ENCODE results near the gene ROBO1.
A peak's percentile ranks its signal among the peaks of the same experiment; 100 is the strongest.

The ROBO1 gene

GRCh38 chr3:78863306-78864203 is 904.2 kb downstream of the ROBO1 start:
- DNase-seq (ENCODE audit: low read depth, low spot score): no peak
- H3K4me3 ChIP-seq (ENCODE audit: low read depth, low read length): no peak overlapping the region
- in situ Hi-C loops (cut with HindIII; ENCODE audit: low sequenced_read_pairs): no loop called here
- no peak for TF ChIP-seq CTCF (IDR thresholded peaks at IDR 0.05; ENCODE audit: low read depth, low read length)

- no peak for TF ChIP-seq CTCF (IDR thresholded peaks at IDR 0.05; ENCODE audit: low read depth, low read length)
- DNase-seq (ENCODE audit: low read depth, low spot score): no peak
- no peak overlapping the region for H3K4me3 ChIP-seq (ENCODE audit: low read depth, low read length)
- in situ Hi-C loops (cut with HindIII; ENCODE audit: low sequenced_read_pairs): no loop called here
These were observed 906.6 kb downstream of the ROBO1 start for GRCh38 chr3:78861156-78861555.

- no peak overlapping the region for H3K4me3 ChIP-seq (ENCODE audit: low read depth, low read length)
- DNase-seq (ENCODE audit: low read depth, low spot score): no peak
- TF ChIP-seq CTCF (IDR thresholded peaks at IDR 0.05; ENCODE audit: low read depth, low read length): no peak
- in situ Hi-C loops (cut with HindIII; ENCODE audit: low sequenced_read_pairs): no loop called here
These were observed 907.2 kb downstream of the ROBO1 start for GRCh38 chr3:78860567-78860966.

DNA sequence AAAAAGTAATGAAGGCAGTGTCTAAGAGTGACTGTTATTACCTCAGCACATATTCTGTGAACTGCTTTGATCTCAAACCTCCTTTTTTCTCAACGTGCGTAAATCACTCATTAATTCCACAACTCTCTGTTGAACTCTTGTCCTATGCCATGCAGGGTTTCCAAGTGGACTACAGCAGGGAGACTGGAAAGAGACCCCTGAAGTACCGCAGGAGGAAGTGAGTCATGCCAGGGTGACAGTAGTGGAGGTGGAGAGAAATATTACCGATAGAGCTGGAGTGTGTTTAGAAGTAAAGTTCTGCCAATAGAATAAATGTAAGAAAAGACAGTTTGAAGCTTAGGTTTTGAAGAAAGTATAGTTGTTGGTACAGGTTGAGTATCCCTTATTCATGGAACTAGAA is 908.9 kb downstream of the ROBO1 start:
- in situ Hi-C loops (cut with HindIII; ENCODE audit: low sequenced_read_pairs): no loop called here
- DNase-seq (ENCODE audit: low read depth, low spot score): no peak
- no peak overlapping the region for H3K4me3 ChIP-seq (ENCODE audit: low read depth, low read length)
- no peak for TF ChIP-seq CTCF (IDR thresholded peaks at IDR 0.05; ENCODE audit: low read depth, low read length)

DNA sequence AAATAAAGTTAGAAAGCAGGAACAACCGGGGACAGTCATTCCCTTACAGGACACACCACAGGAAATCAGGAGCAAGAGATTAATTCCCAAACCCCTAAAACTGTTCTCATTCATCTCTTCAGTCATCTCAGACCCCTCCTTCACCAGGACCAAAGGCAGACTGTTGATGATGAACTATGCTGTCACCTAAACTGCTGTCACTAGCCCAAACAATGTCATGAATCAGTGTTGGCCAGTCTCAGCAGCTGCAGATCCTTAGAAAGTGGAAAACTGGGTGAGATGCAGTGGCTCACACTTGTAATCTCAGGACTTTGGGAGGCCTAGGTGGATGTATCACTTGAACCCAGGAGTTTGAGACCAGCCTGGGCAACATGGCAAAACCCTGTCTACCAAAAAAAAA is 909.6 kb downstream of the ROBO1 start:
- no peak overlapping the region for H3K4me3 ChIP-seq (ENCODE audit: low read depth, low read length)
- in situ Hi-C loops (cut with HindIII; ENCODE audit: low sequenced_read_pairs): no loop called here
- no peak for TF ChIP-seq CTCF (IDR thresholded peaks at IDR 0.05; ENCODE audit: low read depth, low read length)
- no peak for DNase-seq (ENCODE audit: low read depth, low spot score)

DNA sequence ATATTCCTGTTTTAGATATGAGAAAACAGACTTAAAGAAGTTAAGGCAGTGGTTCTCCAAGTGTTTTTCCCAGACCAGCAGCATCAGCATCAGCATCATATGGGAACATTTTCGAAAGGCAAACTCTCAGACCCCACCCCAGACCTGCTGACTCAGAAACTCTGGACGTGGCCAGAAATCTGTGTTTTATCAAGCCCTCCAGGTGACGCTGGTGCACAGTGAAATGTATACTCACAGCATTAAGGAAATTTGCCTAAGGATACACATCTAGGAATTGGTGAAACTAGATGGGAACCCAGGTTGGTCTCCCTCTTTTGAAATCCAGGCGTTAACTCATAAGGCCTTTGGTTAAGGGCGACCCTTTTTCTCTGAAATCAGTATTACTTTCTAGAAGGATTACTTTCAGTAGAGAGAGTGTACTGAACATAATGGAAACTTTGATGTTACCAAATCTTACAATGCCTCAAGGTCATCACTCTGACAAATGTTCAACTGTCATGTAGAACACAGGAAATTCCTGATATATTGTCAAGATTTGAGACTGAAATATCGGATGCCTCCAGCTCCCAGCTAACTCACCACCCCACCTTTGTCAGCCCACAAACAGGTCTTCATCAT is 910.2 kb downstream of the ROBO1 start:
- in situ Hi-C loops (cut with HindIII; ENCODE audit: low sequenced_read_pairs): no loop called here
- DNase-seq (ENCODE audit: low read depth, low spot score): no peak
- TF ChIP-seq CTCF (IDR thresholded peaks at IDR 0.05; ENCODE audit: low read depth, low read length): peak; percentile 20
- H3K4me3 ChIP-seq (ENCODE audit: low read depth, low read length): no peak overlapping the region
